ENCODE results near the gene PCSK4.

The PCSK4 gene

DNA sequence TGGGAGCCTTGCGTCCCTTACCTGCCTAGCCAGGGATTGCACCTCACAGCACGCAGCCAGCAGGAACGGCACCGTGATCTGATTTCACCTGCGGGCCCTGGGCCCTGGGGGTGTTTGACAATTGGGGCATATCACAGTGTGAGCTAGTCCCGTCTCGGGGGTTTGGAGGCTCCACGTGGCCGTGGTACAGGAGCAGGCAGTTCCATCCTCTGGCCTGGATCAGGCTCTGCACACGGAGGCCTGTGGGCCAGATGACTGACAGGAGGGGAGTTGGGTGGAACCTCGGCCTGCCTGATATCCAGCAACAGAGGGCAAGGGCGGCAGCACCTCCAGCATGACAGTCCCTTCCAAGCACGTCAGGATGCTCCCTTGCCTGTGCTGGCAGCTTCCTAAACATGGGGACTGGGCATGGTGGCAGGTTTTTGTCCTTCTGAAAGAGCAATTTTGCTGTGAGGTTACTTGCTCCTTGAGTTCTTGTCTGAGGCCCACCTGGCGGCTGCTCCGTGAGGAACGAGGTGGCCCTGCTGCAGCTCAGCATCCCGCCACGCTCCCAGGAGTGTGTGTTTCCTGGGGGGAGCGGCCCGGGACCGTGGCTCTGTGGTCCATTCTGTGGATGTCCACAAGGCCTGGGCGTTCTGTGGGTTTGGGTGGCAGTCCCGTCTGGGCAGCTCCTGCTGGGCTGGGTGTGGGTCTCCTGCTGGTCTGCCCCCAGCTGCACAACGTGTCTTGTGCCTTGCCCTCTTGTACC is 58.2 kb downstream of the PCSK4 start:
- no peak for DNase-seq (ENCODE audit: low read depth)
- H3K4me3 ChIP-seq (ENCODE audit: low read depth, low read length) = no peak overlapping the region
